AG10803 (cell line): Measurements from ENCODE around the gene ZNF134.

Experiments
- DNase-seq: peaks from one replicate; pipeline ENCODE4 v3.0.0; 2010; ENCODE audit warnings: low read depth
- H3K4me3 ChIP-seq: 2 replicates; pipeline ENCODE4 v1.5.1; 2011; ENCODE audit warnings: mild to moderate bottlenecking, low read length, control low read depth
- TF ChIP-seq, protein P1 (sequence below): conservative IDR thresholded peaks from 2 replicates; pipeline ENCODE4 v1.5.1; 2011; ENCODE audit warnings: mild to moderate bottlenecking, low read length, control low read depth, inconsistent platforms

ZNF134 gene

DNA sequence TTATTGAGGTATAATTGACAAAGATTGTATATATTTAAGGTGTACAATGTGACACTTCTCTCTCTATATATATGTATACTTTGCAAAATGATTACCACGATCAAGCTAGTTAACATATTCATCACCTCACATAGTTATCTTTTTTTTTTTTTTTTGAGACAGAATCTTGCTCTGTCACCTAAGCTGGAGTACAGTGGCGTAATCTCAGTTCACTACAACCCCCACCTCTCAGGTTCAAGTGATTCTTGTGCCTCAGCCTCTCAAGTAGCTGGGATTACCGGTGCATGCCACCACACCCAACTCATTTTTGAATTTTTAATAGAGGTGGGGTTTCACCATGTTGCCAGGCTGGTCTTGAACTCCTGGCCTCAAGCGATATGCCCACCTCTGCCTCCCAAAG, 58.4 kb downstream of the ZNF134 start:
- TF ChIP-seq, protein P1, sequence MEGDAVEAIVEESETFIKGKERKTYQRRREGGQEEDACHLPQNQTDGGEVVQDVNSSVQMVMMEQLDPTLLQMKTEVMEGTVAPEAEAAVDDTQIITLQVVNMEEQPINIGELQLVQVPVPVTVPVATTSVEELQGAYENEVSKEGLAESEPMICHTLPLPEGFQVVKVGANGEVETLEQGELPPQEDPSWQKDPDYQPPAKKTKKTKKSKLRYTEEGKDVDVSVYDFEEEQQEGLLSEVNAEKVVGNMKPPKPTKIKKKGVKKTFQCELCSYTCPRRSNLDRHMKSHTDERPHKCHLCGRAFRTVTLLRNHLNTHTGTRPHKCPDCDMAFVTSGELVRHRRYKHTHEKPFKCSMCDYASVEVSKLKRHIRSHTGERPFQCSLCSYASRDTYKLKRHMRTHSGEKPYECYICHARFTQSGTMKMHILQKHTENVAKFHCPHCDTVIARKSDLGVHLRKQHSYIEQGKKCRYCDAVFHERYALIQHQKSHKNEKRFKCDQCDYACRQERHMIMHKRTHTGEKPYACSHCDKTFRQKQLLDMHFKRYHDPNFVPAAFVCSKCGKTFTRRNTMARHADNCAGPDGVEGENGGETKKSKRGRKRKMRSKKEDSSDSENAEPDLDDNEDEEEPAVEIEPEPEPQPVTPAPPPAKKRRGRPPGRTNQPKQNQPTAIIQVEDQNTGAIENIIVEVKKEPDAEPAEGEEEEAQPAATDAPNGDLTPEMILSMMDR, result no peak
- H3K4me3 ChIP-seq, result no peak overlapping the region
- no peak for DNase-seq
